ENCODE results near the gene LAMA3. TPM values are rescaled to one million over a fixed set of nuclear protein-coding genes. Genes with fewer than 3 reads are reported as not detected.
"Not testable (repeated sequence)": the region's sequence is repeated elsewhere in the genome, so short reads cannot be mapped to it uniquely, and the experiment has no call there.

LAMA3 gene
- total and polyA plus RNA-seq, 2 donors (not counting 1 experiment from before 2014, with no cell fraction given): 0.75 to 13.2 TPM

GRCh38 chr18:23731861-23732260, 42.6 kb downstream of the LAMA3 start:
- H3K9ac ChIP-seq (ENCODE audit: insufficient read depth, low read length): no peak overlapping the region
- no peak for DNase-seq (ENCODE audit: low read depth in 2 of 2)
- H3K4me2 ChIP-seq (ENCODE audit: extremely low read depth, insufficient read depth, low read length): no peak overlapping the region
- no peaks in the 10 kb centered on the region for H4K20me1 ChIP-seq (ENCODE audit: control insufficient read depth, extremely low read depth, insufficient read depth, low read length)
- H3K27ac ChIP-seq (ENCODE audit: insufficient read depth, low read length): no peak overlapping the region
- H3K9me3 ChIP-seq (ENCODE audit: control insufficient read depth, insufficient read depth, low read depth, low read length): no peaks in the 10 kb centered on the region
- no peak overlapping the region for H3K4me3 ChIP-seq (replicated peaks in 1 of 4; ENCODE audit: control extremely low read depth in 1 of 4, insufficient read depth in 1 of 4, low read depth in 3 of 4, low read length in 4 of 4)
- H3K36me3 ChIP-seq (ENCODE audit: control insufficient read depth, insufficient read depth, low read length): no peaks in the 10 kb centered on the region
- H3K79me2 ChIP-seq (ENCODE audit: control insufficient read depth, insufficient read depth, low read length): no peaks in the 10 kb centered on the region
- H3K4me1 ChIP-seq (ENCODE audit: control insufficient read depth, extremely low read depth, insufficient read depth, low read length): no peaks in the 10 kb centered on the region
- H2AFZ ChIP-seq (ENCODE audit: low read length): no peak overlapping the region
- peaks cover 17% of the 10 kb centered on the region for H3K27me3 ChIP-seq (ENCODE audit: control insufficient read depth, insufficient read depth, low read length)
- no peak for TF ChIP-seq EZH2 (IDR thresholded peaks at IDR 0.05; ENCODE audit: low read length, missing control alignments)
- TF ChIP-seq CTCF (conservative IDR thresholded peaks at IDR 0.05 in 1 of 2, IDR thresholded peaks at IDR 0.05 in 1 of 2; ENCODE audit: low read depth in 1 of 2, low read length in 2 of 2): no peak

GRCh38 chr18:23732439-23732838, 43.2 kb downstream of the LAMA3 start:
- Histone ChIP-seq H3K4me3 (replicated peaks in 1 of 4; ENCODE audit: control extremely low read depth in 1 of 4, insufficient read depth in 1 of 4, low read depth in 3 of 4, low read length in 4 of 4) (no peak overlapping the region), H3K36me3 (ENCODE audit: control insufficient read depth, insufficient read depth, low read length) (no peaks in the 10 kb centered on the region), H3K9ac (ENCODE audit: insufficient read depth, low read length) (no peak overlapping the region), H3K27ac (ENCODE audit: insufficient read depth, low read length) (no peak overlapping the region), H3K4me1 (ENCODE audit: control insufficient read depth, extremely low read depth, insufficient read depth, low read length) (no peaks in the 10 kb centered on the region), H2AFZ (ENCODE audit: low read length) (no peak overlapping the region), H3K27me3 (ENCODE audit: control insufficient read depth, insufficient read depth, low read length) (peaks cover 20% of the 10 kb centered on the region), H3K4me2 (ENCODE audit: extremely low read depth, insufficient read depth, low read length) (no peak overlapping the region), H3K79me2 (ENCODE audit: control insufficient read depth, insufficient read depth, low read length) (no peaks in the 10 kb centered on the region), H3K9me3 (ENCODE audit: control insufficient read depth, insufficient read depth, low read depth, low read length) (no peaks in the 10 kb centered on the region), H4K20me1 (ENCODE audit: control insufficient read depth, extremely low read depth, insufficient read depth, low read length) (no peaks in the 10 kb centered on the region)
- TF ChIP-seq CTCF (conservative IDR thresholded peaks at IDR 0.05 in 1 of 2, IDR thresholded peaks at IDR 0.05 in 1 of 2; ENCODE audit: low read depth in 1 of 2, low read length in 2 of 2) (no peak), EZH2 (IDR thresholded peaks at IDR 0.05; ENCODE audit: low read length, missing control alignments) (no peak)
- no peak for DNase-seq (ENCODE audit: low read depth in 2 of 2)

- H3K4me1 ChIP-seq (ENCODE audit: control insufficient read depth, extremely low read depth, insufficient read depth, low read length); H2AFZ ChIP-seq (ENCODE audit: low read length); H3K4me3 ChIP-seq (replicated peaks in 1 of 4; ENCODE audit: control extremely low read depth in 1 of 4, insufficient read depth in 1 of 4, low read depth in 3 of 4, low read length in 4 of 4); H3K27ac ChIP-seq (ENCODE audit: insufficient read depth, low read length); H3K4me2 ChIP-seq (ENCODE audit: extremely low read depth, insufficient read depth, low read length); H3K9ac ChIP-seq (ENCODE audit: insufficient read depth, low read length); H3K9me3 ChIP-seq (ENCODE audit: control insufficient read depth, insufficient read depth, low read depth, low read length); H4K20me1 ChIP-seq (ENCODE audit: control insufficient read depth, extremely low read depth, insufficient read depth, low read length); H3K79me2 ChIP-seq (ENCODE audit: control insufficient read depth, insufficient read depth, low read length); DNase-seq (ENCODE audit: low read depth in 2 of 2); H3K36me3 ChIP-seq (ENCODE audit: control insufficient read depth, insufficient read depth, low read length): not testable (repeated sequence)
- H3K27me3 ChIP-seq (ENCODE audit: control insufficient read depth, insufficient read depth, low read length): peaks cover 28% of the 10 kb centered on the region
These were observed 44.0 kb downstream of the LAMA3 start for GRCh38 chr18:23733265-23733664.
